HG03175 (cell line): ENCODE data around the gene DBN1.
A peak's percentile ranks its signal among the peaks of the same experiment; 100 is the strongest.

Source experiments
- ATAC-seq: cut with Tn5 transposase; IDR thresholded peaks from one replicate; pipeline ENCODE4 v1.9.1; 2021; ENCODE audit warnings: mild to moderate bottlenecking, moderate library complexity; ENCODE audit not compliant: unreplicated experiment

Gene DBN1

GRCh38 chr5:177473443-177474001 lies at the start of gene DBN1:
Gene DBN1, minus strand, starts transcription at chr5:177473634. Its CDS starts 113 bp downstream, at chr5:177473521.
- no peak for ATAC-seq

GRCh38 chr5:177520916-177521513 lies 47.6 kb upstream of the DBN1 start:
- no peak for ATAC-seq

- no peak for ATAC-seq
These were observed 46.8 kb upstream of the DBN1 start for GRCh38 chr5:177520271-177520670.

- no peak for ATAC-seq
These were observed 46.2 kb upstream of the DBN1 start for GRCh38 chr5:177519463-177520235.

GRCh38 chr5:177516601-177517568 lies 43.5 kb upstream of the DBN1 start, which contains the start of gene DDX41:
Gene DDX41, minus strand, starts transcription at chr5:177516961. Its CDS starts 16 bp downstream, at chr5:177516945.
- ATAC-seq, result peak; percentile 82

GRCh38 chr5:177515580-177515979 lies 42.1 kb upstream of the DBN1 start:
- ATAC-seq, result no peak

GRCh38 chr5:177514541-177514940 lies 41.1 kb upstream of the DBN1 start:
- no peak for ATAC-seq

GRCh38 chr5:177513500-177513899 lies 40.1 kb upstream of the DBN1 start:
- ATAC-seq, result no peak

- ATAC-seq, result no peak
These were observed 39.4 kb upstream of the DBN1 start for GRCh38 chr5:177512736-177513380.

- no peak for ATAC-seq
These were observed 38.6 kb upstream of the DBN1 start for GRCh38 chr5:177511796-177512675.

- ATAC-seq, result no peak
These were observed 37.7 kb upstream of the DBN1 start for GRCh38 chr5:177511181-177511580.

- peak; percentile 44 for ATAC-seq
These were observed 37.2 kb upstream of the DBN1 start for GRCh38 chr5:177510567-177511053.

GRCh38 chr5:177509991-177510566 lies 36.6 kb upstream of the DBN1 start:
- ATAC-seq, result peak; percentile 55

GRCh38 chr5:177509381-177509951 lies 36.0 kb upstream of the DBN1 start, which contains the start of gene DOK3:
Gene DOK3, minus strand, starts transcription at chr5:177509826. Its CDS starts 286 bp downstream, at chr5:177509540.
- ATAC-seq, result peak; percentile 29

GRCh38 chr5:177508837-177509236 lies 35.4 kb upstream of the DBN1 start:
- ATAC-seq, result peak; percentile 29

- no peak for ATAC-seq
These were observed 34.8 kb upstream of the DBN1 start for GRCh38 chr5:177508221-177508611.

- no peak for ATAC-seq
These were observed 34.3 kb upstream of the DBN1 start for GRCh38 chr5:177507596-177508220.

GRCh38 chr5:177507165-177507564 lies 33.7 kb upstream of the DBN1 start:
- no peak for ATAC-seq
